Stimulated activated CD4-positive, alpha-beta T cell treated with anti-CD3 and anti-CD28 coated beads, Interleukin-1b, Interleukin-23, amount 100 ng/mL, for 4 hours (primary cell): ENCODE results near the gene SPINT4.
A peak's percentile ranks its signal among the peaks of the same experiment; 100 is the strongest.

Experiments used
- DNase-seq, 2 donors: peaks; one replicate each; pipeline ENCODE4 v3.0.0-alpha.2; 2020; ENCODE audit warnings: low read depth in 2 of 2

The SPINT4 gene

DNA sequence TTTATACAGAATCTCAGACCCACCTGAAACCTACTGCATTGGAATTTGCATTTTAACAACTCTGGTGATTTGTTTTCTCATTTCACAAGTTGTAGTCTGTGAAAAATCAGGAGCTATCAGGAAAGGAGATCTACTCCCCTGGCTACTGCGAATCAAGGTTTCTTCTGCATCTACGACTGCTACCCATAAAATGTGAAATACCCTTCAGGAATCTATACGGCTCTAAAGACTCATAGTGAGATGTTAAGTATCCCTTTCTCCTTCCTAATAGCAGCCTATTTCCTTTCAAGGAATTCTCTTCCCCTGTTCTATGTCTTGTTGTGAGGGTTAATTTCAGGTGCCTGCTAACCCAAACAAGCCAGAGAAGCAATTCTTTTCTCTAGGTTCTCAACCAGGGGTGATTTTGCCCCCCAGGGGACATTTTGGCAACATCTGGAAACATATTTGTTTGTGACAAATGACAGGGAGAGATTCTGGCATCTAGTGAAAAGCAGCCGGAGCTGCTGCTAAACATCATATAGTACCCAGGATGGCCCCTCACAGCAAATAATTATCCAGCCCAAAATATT, 43.2 kb downstream of the SPINT4 start:
- no peak for DNase-seq

DNA sequence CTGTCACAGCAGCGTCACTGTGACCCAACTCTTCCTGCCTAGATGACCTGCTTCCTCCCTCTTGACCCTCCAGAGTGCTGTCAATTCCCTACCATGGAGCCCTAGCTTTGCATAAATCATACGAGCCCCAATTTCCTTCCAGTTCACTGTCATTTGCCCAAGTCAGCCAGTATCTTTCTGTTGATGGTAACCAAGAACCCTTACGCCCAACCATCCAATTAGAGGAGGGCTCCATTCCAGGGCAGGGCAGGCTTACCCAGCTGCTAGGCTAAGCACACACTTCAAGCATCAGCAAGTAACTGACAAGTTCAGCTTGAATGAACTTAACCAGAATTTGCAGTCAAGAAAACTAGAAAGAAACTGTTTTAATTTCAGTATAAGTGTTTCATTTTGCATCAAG, 43.8 kb downstream of the SPINT4 start:
- no peak for DNase-seq

DNA sequence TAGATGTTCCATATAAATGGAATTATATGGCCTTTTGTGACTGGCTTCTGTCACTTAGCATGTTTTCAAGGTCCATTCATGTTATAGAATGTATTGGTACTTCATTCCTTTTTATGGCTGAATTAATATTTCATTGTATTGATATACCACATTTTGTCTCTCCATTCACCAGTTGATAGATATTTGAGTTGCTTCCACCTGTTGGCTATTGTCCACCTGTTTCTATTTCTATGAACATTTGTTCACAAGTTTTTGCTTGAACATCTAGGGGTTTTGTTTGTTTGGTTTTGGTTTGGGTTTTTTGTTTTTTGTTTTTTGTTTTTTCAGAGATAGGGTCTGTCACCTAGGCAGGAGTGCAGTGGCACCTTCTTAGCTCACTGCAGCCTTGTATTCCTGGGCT, 46.3 kb downstream of the SPINT4 start:
- DNase-seq: no peak

DNA sequence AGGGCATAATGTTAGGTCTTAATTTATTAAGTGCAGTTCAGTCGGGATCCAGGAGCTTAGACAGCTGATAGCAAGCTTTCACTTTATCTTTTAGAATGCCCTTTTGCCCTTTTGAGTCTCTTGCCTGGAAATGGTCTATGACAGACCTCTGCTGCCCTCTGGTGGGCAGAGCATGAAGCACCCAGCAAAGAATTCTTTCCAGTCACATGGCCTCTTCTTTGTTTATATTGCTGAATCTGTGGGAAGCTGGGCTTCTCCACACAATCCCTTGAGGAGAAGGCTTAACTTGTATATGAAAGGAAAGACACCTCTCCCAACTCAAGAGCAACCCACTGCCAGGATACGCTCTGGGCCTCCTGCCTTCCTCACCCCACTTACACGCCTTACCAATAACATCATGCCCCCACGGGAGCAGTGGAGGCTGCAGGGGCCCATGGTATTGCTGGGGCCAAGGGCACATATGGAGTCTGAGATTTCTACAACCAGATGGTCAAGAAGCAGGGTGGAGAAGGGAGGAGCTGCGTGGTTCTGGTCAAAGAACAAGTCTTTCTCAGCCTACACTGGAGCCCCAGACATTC, 49.1 kb downstream of the SPINT4 start:
- DNase-seq: peak; percentile 72 to 77

DNA sequence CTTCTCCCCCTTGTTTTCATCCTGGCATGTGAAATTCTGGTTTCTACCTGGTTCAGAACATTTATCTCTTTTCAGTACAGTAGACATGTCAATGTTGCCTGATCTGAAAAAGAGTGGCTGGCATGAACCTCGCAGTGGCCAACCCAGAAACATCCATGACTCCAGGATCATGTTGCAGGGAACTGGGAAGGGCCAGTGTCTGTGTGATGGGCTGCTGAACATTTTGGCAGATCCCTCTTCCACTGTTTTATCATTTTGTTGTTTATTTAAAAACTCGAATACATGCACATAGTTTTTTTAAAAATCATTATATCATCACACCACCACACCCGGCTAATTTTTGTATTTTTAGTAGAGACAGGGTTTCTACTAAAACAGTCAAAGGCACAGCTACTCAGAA, 50.5 kb downstream of the SPINT4 start:
- DNase-seq: no peak

DNA sequence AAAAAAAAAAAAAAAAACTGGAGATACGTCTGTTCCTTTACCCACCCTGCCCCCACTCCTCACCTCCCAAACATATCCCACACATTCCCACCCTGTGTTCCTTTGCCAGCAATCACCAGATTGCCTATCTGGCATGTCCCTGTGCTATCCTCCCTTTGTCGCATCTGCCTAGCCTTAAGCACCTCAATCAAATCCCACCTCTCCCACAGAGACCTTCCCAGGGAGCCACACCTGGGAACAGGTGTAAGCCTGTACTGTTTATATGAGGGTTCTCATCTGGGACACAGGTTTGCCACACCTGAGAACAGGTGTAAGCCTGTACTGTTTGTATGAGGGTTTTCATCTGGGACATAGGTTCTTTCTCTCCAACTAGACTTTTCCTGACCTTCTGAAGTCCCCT, 52.8 kb downstream of the SPINT4 start:
- DNase-seq: no peak

DNA sequence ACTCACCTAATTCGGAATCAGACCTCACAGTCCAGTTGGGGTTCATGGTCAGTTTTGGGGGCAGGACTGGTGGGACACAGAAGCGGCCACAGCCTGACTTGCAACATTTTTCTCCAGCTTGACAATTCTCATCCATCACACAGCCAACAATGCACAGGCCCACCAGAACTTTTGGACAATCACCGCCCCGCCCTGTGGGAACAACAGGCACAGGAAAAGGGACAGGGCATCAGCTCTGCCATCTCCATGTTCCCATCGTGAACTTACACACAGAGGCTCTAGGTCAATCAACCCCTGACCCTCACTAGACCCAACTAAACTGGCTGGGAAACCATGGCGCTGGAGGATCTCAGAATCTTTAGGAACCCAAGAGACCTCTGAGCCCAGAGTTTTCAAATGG, 53.3 kb downstream of the SPINT4 start:
- DNase-seq: no peak
